Thyroid gland (tissue), 4 donors: ENCODE measurements around the gene CACNA1D.

ENCODE experiments used
- CTCF ChIP-seq, 6 experiments: fragments of 200-600 bp in 3 of 6; fragments of 450-650 bp in 3 of 6; sonication (generic) in 3 of 6; IDR thresholded peaks; one replicate each; pipeline ENCODE4 v1.5.1; 2016 to 2019; ENCODE audit warnings: antibody characterized with exemption in 6 of 6, mild to moderate bottlenecking in 2 of 6, inconsistent platforms in 1 of 6, moderate library complexity in 1 of 6
- POLR2A ChIP-seq, 2 donors: fragments of 450-650 bp; IDR thresholded peaks; one replicate each; pipeline ENCODE4 v1.6.1; 2017; ENCODE audit warnings: antibody characterized with exemption in 2 of 2, mild to moderate bottlenecking in 2 of 2, moderate library complexity in 1 of 2

DNA sequence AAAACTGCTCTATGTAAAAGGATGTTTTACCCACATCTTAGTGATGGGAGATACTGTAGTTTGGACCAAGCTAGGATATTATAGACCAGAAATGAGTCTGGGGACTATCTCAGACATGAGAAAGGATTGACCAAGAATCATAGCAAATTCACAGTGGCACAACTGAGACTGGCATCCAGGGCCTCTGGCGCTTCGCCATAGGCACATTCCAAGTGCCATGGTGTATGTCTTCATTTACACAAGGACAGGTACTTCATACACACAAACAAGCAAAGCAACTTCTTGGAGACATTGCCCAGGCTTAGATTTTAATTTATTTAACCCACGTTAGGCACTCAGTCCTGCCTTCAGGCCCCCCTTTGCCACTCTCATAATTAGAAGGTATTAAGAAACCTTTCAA, 28.9 kb downstream of the CACNA1D start:
- no peak for TF ChIP-seq CTCF (IDR thresholded peaks at IDR 0.05)
- TF ChIP-seq POLR2A (IDR thresholded peaks at IDR 0.05): no peak
